IMR-90 (cell line): ENCODE results near the gene CELSR2.

Experiments used
- CTCF ChIP-seq: conservative IDR thresholded peaks from 2 replicates; pipeline ENCODE4 v1.5.1; 2012; ENCODE audit warnings: mild to moderate bottlenecking, low read depth, low read length, improper control_type of control experiment
- MAZ ChIP-seq: IDR thresholded peaks from 2 replicates; pipeline ENCODE4 v1.6.1; 2012; ENCODE audit warnings: low read depth, mild to moderate bottlenecking, low read length, improper control_type of control experiment, moderate library complexity, borderline replicate concordance
- USF2 ChIP-seq: fragments of 150-350 bp; IDR thresholded peaks from 2 replicates; pipeline ENCODE4 v1.6.1; 2017; ENCODE audit warnings: mild to moderate bottlenecking, antibody characterized with exemption, low read length, low read depth

GRCh38 chr1:109314795-109315194, 65.5 kb downstream of the CELSR2 start:
- TF ChIP-seq USF2, result no peak
- TF ChIP-seq MAZ, result no peak
- no peak for TF ChIP-seq CTCF
